NCI-H345 treated with DMSO at 0.1 percent for 48 hours (cell line): Measurements from ENCODE around the gene OR51E1.
A peak's percentile ranks its signal among the peaks of the same experiment; 100 is the strongest.

Experiments used
- DNase-seq: peaks from one replicate; lab custom pipeline; 2025; ENCODE audit not compliant: unreplicated experiment; lab: John Stamatoyannopoulos, UW

Gene OR51E1, protein sequence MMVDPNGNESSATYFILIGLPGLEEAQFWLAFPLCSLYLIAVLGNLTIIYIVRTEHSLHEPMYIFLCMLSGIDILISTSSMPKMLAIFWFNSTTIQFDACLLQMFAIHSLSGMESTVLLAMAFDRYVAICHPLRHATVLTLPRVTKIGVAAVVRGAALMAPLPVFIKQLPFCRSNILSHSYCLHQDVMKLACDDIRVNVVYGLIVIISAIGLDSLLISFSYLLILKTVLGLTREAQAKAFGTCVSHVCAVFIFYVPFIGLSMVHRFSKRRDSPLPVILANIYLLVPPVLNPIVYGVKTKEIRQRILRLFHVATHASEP

DNA sequence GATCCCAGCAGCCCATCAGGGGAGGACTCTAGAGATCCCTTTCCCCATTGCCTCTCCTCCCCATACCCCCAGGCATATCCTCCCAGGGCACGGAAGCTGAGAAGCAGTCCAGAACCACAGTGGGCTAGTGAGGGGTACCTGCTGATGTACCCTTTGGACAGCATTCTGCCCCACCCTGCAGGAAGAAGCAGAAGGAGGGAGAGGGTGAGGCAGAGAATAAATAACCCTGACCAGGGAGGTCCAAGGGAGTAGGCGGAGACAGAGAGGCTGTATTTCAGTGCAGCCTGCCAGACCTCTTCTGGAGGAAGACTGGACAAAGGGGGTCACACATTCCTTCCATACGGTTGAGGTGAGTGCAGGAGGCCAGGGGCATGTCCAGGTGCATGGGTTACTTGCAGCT, at the start of gene OR51E1:
Gene OR51E1 (plus strand): TSS at position 301 of the 400 bp plus-strand sequence. CDS start 8,545 bp downstream, outside the sequence.
- no peak for DNase-seq

DNA sequence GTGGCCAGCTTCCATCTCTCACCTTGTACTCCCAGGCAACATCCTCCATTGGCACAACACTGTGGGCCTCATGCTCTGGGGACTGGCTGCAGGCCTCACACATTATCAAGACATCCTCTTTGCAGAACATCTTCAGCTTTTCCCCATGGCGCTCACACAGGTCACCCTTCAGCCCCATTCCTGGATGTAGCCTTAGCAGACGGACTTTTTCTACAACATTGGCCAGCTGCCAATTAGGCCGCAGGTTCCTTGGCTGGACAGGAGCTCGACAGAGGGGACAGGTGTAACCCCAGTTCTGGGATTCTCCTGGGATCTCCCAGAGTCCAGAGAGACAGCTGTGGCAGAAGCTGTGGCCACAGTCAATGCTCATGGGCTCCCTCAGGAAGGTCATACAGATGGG, 38.7 kb upstream of the OR51E1 start:
- no peak for DNase-seq

DNA sequence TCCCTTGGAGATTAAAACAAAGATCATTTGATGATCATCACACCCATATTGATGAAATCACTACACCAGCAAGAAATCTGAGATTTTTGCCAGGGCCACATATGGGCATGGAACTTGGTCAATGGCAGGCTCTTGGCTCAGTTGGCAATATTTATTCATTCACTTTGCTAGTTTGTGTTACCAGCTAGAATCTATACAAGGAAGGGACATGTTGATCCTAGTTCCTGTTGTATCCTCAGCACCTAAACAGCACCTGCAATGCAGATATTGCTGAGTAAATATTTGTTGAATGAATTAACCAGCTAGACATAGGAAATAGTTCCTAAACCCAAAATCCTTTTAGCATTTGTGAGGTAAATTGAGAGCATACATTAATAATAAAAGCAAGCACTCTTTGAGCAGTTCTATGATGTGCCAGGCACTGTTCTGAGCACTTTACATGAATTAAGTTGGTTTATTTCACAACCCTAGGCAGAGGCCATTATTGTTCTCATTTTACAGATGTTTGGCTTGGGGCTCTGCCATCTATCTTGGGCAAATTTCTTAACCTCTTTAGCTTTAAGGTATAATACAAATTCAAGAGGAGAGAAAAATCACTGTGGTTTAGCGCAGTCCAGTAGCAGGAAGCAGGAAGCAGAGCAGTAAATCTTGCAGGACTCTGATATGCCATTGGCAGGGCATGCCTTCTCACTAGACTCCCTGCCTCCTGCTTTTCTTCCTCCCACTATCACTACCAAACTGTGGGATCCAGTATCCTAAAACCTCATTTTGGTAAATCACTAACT, 37.4 kb upstream of the OR51E1 start:
- peak; percentile 40 for DNase-seq

DNA sequence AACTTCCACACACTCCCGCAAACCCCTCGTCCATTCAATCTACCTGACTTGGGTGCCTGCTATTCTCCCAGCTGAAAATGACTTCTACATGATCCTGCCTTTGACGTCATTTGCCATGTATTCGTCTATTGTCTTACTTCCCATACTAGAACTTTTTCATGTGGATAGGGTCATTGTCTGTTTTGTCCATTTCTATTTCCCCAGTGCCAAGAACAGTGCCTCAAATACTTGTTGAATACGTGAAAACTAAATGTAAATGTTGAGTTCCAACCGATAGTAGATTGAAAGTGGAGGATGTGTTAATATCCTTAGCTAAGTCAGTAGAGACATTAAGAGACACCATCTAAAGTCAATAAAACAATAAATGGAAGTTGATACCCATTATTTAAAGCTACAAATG, 36.7 kb upstream of the OR51E1 start:
- no peak for DNase-seq

DNA sequence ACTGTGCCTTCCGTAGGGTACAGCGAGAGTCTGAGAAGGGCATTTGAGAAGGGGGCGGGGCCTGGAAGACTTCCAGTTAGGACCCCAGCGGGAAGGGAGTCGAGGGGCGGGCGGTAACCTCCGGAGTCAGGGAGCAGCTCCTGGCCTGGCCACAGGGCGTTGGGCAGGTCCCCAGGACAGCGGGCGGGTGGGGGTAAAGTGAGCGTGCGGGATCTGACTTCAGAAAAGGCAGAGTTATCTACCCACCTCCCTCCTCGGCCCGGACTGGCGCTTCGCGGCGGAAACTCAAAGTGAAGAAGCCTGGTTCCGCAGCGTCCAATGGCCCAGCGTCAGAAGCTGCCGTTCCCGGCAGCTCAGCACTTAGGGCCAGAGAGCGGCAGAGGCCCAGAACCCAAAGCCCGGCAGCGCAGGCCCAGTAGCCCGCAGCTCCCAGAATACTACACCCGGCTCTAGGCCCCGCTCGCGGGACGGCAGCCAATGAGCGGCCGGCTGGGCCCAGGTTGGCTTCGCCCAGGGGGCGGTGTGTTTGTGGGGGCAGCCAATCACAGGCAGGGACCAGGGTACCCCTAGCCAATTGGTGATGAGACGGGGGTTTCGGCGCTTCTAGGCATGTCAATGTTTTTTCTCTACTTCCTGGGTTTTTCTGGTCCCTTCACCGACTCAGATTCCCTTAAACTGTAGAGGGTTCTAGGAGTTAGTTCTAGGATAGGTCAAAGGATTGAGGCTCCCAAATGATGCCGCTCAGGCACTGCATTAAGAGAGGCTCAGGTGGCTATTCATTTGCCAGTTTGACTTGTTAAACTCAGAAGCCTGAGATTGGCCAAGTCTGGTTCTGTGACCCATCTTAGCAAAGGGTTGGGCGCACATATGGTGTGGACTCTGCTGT, 35.8 kb upstream of the OR51E1 start, which contains the start of gene TRIM68:
Gene TRIM68 (minus strand): TSS at position 451 of the 886 bp plus-strand sequence. CDS start 2,727 bp downstream, outside the sequence.
- DNase-seq, result peak; percentile 30

DNA sequence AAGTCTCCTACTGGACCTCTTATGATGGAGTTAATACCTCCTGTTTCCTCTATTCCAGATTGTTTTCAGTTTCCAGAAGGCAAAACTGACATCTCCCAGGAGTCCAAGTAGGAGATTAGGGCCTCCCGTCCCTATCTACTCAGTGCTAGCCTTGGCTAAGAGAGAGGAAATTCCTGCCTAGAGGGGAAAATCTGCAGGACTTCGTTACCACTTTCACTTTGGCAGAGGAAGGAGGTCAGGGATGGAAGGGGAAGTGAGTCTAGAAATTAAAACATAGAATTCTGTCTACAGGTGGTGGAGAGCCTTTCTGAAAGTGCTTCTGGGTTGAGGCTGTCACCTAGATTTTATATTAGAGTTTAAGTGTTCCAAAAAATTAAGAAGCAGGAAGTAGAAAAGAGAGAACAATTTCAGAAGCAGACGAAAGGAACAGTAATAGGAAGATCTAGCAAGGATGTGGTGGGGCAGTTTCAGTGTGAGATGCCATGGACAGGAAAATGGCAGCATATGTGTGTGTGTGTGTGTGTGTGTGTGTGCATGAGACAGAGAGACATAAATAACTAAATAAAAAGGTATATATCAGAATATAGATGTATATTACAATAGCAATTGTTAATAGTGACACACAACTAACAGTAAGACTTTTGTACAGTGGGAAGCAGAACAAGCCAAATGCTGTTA, 33.4 kb upstream of the OR51E1 start:
- DNase-seq, result no peak

DNA sequence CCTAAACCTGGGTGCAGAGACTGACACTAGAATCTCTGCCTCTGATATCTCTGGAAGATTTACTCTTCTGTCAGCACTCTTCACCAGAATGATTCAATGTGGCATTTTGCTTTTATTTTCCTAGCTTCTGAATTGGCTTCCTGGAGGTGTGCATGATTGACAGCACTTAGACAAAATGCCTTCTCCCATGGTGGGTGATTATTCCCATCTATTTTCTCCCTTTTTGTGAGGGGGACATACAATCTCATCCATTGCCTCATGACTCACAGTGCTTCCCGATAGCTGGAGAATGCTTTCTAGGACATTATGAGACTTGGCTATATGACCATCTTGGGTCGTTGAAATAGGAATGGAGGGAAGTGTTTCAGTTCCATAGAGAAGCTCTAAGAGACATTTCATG, 31.8 kb upstream of the OR51E1 start:
- no peak for DNase-seq

DNA sequence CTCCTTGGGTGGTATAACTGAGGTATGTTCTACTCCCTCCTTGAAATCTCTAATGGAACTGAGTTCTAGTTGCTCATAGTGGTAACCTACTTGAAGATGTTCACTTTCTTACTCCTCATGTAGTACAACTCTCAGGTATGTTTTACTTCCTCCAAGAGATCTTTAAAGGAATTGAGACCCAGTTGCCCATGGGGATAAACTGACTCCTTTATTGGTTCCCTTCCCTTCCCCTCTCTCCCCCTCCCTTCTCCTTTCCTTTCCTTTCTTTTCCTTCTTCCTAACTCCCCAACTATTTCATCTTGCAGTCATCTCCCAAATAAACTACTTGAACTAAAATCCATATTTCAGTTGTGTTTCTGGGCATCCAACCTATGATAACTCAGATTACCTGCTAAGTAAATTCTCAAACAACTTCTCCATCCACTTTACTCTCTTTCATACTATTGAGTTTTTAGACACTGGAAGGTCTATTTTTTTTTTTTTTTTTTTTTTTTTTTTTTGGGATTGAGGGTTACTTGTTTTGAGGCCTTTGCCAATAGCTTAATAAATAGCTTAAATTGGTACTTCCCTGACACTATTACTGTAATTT, 27.8 kb upstream of the OR51E1 start:
- DNase-seq, result no peak

DNA sequence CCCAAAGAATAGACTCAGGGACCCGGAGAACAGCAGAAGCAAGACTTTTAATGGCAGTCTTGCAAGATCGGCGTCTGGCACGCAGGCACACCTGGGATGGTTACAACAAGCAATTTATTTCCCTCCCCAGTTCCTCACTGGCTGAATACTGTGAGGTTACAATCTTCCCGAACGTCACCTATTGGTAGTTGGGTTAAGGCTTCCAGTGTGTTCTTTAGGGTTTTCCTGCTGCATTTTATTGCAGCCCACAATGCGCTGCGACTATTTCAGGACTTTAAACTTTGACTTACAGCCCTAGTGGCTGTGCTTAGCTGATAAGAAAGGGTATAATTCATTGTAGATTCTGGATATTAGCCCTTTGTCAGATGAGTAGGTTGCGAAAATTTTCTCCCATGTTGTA, 24.3 kb upstream of the OR51E1 start:
- no peak for DNase-seq

DNA sequence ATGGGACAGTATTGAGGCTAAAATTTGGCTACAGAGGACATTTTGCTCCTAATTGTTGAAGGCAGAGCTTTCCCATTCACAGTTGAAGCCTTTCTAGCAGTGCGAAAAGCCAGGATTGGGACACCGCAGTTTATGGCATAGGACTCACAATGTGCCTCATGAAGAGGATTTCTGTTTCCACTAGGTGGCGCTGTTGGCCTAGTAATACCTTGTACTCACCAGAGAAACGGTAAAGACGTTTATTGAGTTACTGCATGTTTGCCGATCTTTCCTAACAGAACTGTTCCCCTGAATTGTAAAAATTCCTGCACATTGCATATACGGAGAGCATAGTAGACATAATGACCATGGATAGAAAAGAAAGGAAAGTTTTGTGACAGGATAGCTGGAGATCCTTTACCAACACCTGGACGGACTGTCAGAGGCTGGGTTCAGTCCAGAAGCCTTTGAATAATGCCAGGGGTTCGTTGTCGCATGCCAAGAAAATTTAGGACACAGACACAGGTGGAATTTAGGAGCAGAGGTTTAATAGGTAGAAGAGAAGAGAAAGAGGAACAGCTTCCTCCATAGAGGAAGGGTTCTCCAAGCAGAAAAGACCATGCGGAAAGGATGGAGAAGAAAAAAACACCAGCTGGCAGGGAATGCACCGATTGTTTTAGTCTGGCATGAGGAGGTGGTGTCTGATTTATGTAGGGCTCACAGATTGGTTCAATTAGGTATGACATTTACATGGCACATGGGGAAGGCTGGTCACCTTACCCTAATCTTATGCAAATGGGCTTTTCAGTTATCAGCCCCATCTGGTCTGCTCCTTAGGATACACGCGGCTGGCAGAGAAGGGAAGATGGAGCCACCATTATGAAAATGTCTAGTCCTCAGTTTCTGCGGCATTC, 17.3 kb upstream of the OR51E1 start:
- peak; percentile 80 for DNase-seq

DNA sequence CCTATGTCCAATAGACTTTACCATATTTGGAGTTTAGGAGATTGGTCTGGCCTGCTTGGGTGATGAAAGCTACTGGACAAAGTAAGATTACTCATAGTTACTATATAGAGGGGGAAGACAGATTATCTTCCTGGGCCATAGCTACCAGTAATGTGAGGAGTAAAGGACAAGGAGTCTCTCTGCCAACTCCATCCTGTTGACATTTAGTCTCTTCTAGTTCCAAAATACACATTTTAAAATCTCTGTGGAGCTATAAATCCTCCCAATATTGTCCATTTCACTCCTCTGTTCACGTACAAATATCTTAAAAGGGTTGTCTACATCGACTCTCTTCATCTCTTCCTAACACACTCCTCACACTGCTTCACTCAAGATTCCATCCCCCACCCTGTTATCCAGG, 7.6 kb upstream of the OR51E1 start:
- DNase-seq, result no peak

DNA sequence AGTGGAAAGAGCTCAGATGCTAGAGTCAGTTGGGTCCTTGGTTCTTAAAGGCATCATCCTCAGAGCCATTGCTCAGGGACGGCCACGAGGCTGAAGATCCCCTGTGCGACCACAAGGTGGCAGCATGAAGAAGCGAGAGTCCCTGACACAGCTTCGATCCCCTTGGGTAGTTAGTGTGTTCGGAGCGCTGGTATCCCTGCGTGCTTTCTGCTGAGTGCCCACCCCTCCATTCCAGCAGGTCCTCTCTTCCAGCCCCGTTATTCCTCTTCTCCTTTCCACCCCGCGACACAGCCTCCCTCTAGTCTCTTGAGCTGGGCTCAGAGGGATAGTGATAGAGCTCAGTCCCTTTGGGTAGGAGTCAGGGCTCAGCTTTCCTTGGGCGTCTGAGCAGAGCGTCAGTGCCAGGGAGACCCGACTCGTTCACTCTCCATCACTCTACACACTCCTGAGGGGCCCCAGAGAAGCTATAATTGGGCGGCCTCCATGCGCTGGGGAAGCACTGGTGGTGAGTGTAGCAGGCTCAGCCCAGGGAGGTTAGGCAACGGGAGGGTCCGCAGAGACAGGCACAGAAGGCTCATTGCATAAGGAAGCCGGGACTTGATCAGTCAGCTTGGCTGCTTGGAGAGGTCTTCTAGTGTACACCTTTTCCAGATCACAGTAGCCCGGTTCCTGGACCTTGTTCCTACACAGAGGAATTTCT, 6.7 kb upstream of the OR51E1 start, which contains the start of gene OR51D1:
Gene OR51D1 (plus strand): TSS at position 516 of the 700 bp plus-strand sequence. CDS start 2,314 bp downstream, outside the sequence.
- DNase-seq, result peak; percentile 51

DNA sequence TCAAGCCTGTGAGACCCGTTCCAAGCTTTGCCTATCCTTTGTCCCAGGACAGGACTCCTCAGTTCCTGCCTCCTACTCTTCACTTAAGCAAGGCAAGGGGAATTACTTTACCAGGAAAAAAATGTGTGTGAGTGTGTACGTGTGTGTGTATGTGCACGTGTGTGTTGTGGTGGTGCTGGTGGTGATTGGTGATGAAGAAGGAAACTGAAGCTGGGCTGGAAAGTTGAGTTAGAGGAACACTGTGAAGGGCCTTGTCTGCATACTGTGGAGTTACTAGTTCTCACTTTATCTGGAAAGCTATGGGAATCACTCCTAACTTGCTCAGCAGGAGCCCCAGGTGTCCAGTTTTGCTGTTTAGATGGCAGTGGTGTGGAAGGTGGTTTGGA, 6.1 kb upstream of the OR51E1 start:
- DNase-seq, result no peak

DNA sequence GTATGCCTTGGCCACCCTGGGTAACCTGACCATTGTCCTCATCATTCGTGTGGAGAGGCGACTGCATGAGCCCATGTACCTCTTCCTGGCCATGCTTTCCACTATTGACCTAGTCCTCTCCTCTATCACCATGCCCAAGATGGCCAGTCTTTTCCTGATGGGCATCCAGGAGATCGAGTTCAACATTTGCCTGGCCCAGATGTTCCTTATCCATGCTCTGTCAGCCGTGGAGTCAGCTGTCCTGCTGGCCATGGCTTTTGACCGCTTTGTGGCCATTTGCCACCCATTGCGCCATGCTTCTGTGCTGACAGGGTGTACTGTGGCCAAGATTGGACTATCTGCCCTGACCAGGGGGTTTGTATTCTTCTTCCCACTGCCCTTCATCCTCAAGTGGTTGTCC, 3.9 kb upstream of the OR51E1 start:
- DNase-seq, result no peak

DNA sequence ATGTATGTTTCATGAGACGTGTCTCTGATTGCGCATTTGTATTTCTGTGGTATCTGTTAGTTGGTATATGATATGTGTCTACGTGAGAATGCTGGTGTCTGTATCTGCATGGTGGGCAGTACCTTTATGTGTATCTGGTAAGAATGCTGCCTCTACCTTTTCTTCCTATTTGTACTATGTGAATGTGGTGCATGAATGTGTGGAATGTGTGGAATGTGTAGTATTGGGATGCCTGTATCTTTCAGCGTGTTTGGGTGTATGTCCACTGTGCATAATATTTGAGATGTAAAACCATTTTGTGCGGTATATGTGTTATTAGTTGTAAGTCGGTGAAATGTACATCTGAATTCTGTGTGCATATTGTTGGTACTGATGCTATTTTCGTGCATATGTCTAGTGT, 2.3 kb upstream of the OR51E1 start:
- DNase-seq, result no peak

DNA sequence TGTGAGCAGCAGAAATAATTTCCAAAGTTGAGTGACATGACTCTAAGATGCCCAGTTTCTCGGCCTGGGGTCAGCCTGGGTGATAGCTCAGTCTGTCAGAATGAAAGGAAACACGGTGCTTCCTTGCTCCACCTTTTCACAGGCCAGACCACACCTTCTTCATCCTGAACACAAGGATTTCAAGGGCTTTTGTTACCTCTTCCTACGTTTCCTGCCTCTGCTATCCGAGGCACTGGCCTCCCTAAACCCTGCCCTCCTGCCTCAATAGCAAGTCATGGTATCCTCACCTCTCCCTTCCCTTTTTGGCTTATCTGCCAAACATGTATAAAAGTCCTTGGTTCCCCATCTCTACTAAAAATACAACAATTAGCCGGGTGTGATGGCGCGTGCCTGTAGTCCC, 1.7 kb upstream of the OR51E1 start:
- no peak for DNase-seq

DNA sequence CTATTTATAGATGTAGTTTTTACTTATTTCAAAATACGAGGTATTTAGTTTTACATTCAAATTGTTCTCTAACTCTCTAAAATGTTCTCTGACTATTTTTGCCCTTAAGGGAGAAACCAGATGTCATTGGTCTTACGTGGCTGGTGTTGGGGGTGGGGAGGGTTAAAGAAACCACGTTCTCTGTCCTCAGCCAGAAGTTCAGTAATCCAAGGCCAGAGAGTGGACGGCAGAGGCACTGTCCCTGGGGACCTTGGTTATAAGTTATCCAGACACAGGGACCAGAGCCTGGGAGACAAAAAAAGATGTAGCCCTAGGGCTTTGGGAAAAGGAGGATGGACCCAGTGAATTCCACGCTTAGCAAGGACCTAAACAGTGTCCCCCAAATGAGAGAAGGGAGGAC, 706 bp upstream of the OR51E1 start:
- DNase-seq, result no peak

DNA sequence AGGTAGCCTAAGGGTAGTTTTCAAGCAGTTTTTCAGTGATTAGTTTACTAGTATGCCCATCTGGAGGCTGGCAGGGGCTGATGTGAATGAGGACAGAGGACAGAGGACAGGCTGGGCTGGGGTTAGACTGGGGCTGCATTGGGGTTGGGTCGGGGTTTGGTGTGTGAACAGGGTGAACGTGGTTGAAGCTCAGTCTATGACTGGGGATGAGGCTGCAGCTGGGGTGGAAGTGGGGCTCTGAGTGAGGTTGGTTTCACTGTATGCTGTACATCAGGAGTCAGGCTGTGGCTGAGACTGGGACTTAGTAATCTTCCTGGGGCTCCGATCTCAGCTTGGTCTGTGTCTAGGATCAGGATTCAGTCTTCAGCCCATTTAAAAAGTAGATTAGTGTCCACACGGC, 451 bp downstream of the OR51E1 start:
- DNase-seq, result no peak

DNA sequence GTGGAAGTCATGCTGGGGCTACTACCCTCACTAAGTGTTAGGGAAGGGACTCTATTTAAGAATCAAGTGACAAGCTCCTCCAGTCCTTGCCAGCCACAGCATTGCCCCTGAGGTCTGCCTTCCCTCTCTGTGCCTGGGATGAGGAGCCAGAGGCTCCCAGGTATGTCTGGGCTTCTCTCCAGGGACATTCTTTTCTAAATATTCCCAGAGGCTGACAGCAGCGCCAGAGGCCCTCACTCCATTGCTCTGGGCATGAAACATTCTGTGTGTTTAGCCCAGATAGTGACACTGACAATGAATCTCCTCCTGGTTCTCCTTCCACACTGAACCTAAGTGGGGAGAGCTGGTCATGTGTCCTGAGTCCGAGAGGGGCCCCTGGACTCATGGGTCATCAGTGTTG, 2.2 kb downstream of the OR51E1 start:
- DNase-seq, result no peak
